Measurements from ENCODE around the gene LHPP. TPM values are rescaled to one million over a fixed set of nuclear protein-coding genes. Genes with fewer than 3 reads are reported as not detected.

LHPP gene
- total RNA-seq, 1 experiment from 2014 or later = 6.6 TPM

- intact Hi-C loops (cut with micrococcal nuclease) = no loop called here
- H3K9ac ChIP-seq (ENCODE audit: low read length) = no peak overlapping the region
- no peak; the same call in 1 of the 2 replicates for ATAC-seq
- H3K79me2 ChIP-seq (ENCODE audit: low read length) = no peaks in the 10 kb centered on the region
- no peaks in the 10 kb centered on the region for H3K9me3 ChIP-seq (ENCODE audit: low read length)
- H2AFZ ChIP-seq (ENCODE audit: low read length) = no peak overlapping the region
- no peak overlapping the region for H3K4me3 ChIP-seq (ENCODE audit: low read length)
- no TSS peak for BruUV-seq (replicated peaks)
- H3K36me3 ChIP-seq (ENCODE audit: low read depth, low read length) = no peaks in the 10 kb centered on the region
- no peaks in the 10 kb centered on the region for H4K20me1 ChIP-seq (ENCODE audit: low read length)
- no peaks in the 10 kb centered on the region for H3K27me3 ChIP-seq (ENCODE audit: low read length)
- no peaks in the 10 kb centered on the region for H3K9me2 ChIP-seq (replicated peaks; ENCODE audit: low read length)
- H3K27ac ChIP-seq (ENCODE audit: low read length) = no peak overlapping the region
- no peak for DNase-seq
- ChIA-PET CTCF (interaction anchor here (0.6 kb wide), 1 partner anchor 120 kb away, joined by 8 read pairs; no protein-coding TSS in a partner anchor), POLR2A (ENCODE audit: unreplicated experiment) (interaction anchor here (0.6 kb wide), 1 partner anchor 354 kb away, joined by 3 read pairs; no protein-coding TSS in a partner anchor)
- TF ChIP-seq EZH2phosphoT487 (IDR thresholded peaks at IDR 0.05; ENCODE audit: borderline replicate concordance, low read length) (no peak), EZH2 (IDR thresholded peaks at IDR 0.05; ENCODE audit: low read length, unreplicated experiment) (no peak), CTCF (conservative IDR thresholded peaks at IDR 0.05; ENCODE audit: low read depth, low read length) (no peak)
- H3F3A ChIP-seq (ENCODE audit: low read length, unreplicated experiment) = no peaks in the 10 kb centered on the region
- H3K4me1 ChIP-seq (ENCODE audit: insufficient read depth, low read length) = no peaks in the 10 kb centered on the region
- H3K4me2 ChIP-seq (ENCODE audit: low read length) = no peak overlapping the region
These were observed 197.8 kb downstream of the LHPP start for GRCh38 chr10:124659380-124659779.

GRCh38 chr10:124660404-124661125 is 198.9 kb downstream of the LHPP start:
- DNase-seq = no peak
- Histone ChIP-seq H3K4me3 (ENCODE audit: low read length) (no peak overlapping the region), H3K9me2 (replicated peaks; ENCODE audit: low read length) (no peaks in the 10 kb centered on the region), H3K27ac (ENCODE audit: low read length) (no peak overlapping the region), H3K27me3 (ENCODE audit: low read length) (no peaks in the 10 kb centered on the region), H3K4me2 (ENCODE audit: low read length) (no peak overlapping the region), H3K9ac (ENCODE audit: low read length) (no peak overlapping the region), H3F3A (ENCODE audit: low read length, unreplicated experiment) (no peaks in the 10 kb centered on the region), H3K4me1 (ENCODE audit: insufficient read depth, low read length) (no peaks in the 10 kb centered on the region), H3K36me3 (ENCODE audit: low read depth, low read length) (no peaks in the 10 kb centered on the region), H3K9me3 (ENCODE audit: low read length) (no peaks in the 10 kb centered on the region), H4K20me1 (ENCODE audit: low read length) (no peaks in the 10 kb centered on the region), H2AFZ (ENCODE audit: low read length) (no peak overlapping the region), H3K79me2 (ENCODE audit: low read length) (no peaks in the 10 kb centered on the region)
- CTCF ChIA-PET = no interaction called here
- POLR2A ChIA-PET (ENCODE audit: unreplicated experiment) = no interaction called here
- TF ChIP-seq CTCF (conservative IDR thresholded peaks at IDR 0.05; ENCODE audit: low read depth, low read length) = no peak
- TF ChIP-seq EZH2 (IDR thresholded peaks at IDR 0.05; ENCODE audit: low read length, unreplicated experiment) = no peak
- TF ChIP-seq EZH2phosphoT487 (IDR thresholded peaks at IDR 0.05; ENCODE audit: borderline replicate concordance, low read length) = no peak
- intact Hi-C loops (cut with micrococcal nuclease) = no loop called here
- no TSS peak for BruUV-seq (replicated peaks)
- ATAC-seq = no peak

GRCh38 chr10:124661660-124662180 is 200.1 kb downstream of the LHPP start:
- DNase-seq = no peak
- H2AFZ ChIP-seq (ENCODE audit: low read length) = no peak overlapping the region
- H3K4me1 ChIP-seq (ENCODE audit: insufficient read depth, low read length) = no peaks in the 10 kb centered on the region
- H4K20me1 ChIP-seq (ENCODE audit: low read length) = no peaks in the 10 kb centered on the region
- no TSS peak for BruUV-seq (replicated peaks)
- intact Hi-C loops (cut with micrococcal nuclease) = no loop called here
- H3K9me2 ChIP-seq (replicated peaks; ENCODE audit: low read length) = no peaks in the 10 kb centered on the region
- TF ChIP-seq EZH2phosphoT487 (IDR thresholded peaks at IDR 0.05; ENCODE audit: borderline replicate concordance, low read length) (no peak), EZH2 (IDR thresholded peaks at IDR 0.05; ENCODE audit: low read length, unreplicated experiment) (no peak), CTCF (conservative IDR thresholded peaks at IDR 0.05; ENCODE audit: low read depth, low read length) (no peak)
- H3K27ac ChIP-seq (ENCODE audit: low read length) = no peak overlapping the region
- H3K27me3 ChIP-seq (ENCODE audit: low read length) = no peaks in the 10 kb centered on the region
- H3K4me2 ChIP-seq (ENCODE audit: low read length) = no peak overlapping the region
- H3K36me3 ChIP-seq (ENCODE audit: low read depth, low read length) = no peaks in the 10 kb centered on the region
- H3K4me3 ChIP-seq (ENCODE audit: low read length) = no peak overlapping the region
- H3K9ac ChIP-seq (ENCODE audit: low read length) = no peak overlapping the region
- CTCF ChIA-PET = no interaction called here
- POLR2A ChIA-PET (ENCODE audit: unreplicated experiment) = no interaction called here
- H3K9me3 ChIP-seq (ENCODE audit: low read length) = no peaks in the 10 kb centered on the region
- no peaks in the 10 kb centered on the region for H3F3A ChIP-seq (ENCODE audit: low read length, unreplicated experiment)
- ATAC-seq = no peak
- no peaks in the 10 kb centered on the region for H3K79me2 ChIP-seq (ENCODE audit: low read length)
